ENCODE measurements around the gene CHMP3.
"Not testable (repeated sequence)": the region's sequence is repeated elsewhere in the genome, so short reads cannot be mapped to it uniquely, and the experiment has no call there.

The CHMP3 gene

DNA sequence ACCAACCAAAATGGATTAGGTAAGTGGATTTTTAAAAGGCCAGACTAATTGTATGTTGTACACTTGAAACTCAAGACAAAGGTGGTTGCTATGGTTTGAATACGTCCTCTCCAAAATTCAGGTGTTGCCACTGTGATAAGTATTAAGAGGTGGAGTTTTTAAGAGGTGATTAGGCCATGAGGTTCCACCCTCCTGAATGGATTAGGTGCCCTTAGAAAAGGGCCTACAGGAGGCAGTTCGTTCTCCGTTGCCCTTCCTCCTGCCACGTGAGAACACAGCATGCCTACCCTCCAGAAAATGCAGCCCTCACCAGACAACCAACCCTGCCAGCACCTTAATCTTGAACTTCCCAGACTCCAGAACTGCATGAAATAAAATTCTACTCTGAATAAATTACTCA is 51.2 kb downstream of the CHMP3 start:
- no peak for DNase-seq (ENCODE audit: low read depth in 2 of 2)

- DNase-seq (ENCODE audit: low read depth in 2 of 2), result no peak
These were observed 52.8 kb downstream of the CHMP3 start for GRCh38 chr2:86510436-86510933.

DNA sequence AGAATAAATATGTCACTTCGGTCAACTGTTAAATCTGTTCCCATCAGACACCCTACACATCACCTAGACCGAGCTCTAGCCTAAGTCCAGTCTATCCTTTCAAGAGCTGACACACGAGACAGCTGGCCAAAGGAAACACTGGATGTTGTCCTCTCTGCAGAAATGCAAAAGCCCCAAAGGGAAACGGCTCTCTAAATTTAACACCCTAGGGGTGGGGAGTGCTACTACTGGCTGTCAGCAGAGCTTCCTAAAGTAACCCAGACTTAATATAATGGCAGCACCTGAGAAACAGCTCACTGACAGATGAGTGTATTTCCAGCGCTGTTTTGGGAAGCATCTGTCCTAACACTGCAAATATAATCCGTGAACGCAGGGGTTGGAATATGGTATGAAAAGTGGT is 55.6 kb downstream of the CHMP3 start:
- DNase-seq (ENCODE audit: low read depth in 2 of 2), result no peak

GRCh38 chr2:86500325-86501083 is 62.7 kb downstream of the CHMP3 start:
- DNase-seq (ENCODE audit: low read depth in 2 of 2), result no peak

- DNase-seq (ENCODE audit: low read depth in 2 of 2), result no peak
These were observed 63.9 kb downstream of the CHMP3 start for GRCh38 chr2:86499326-86499725.

GRCh38 chr2:86498468-86499260 is 64.6 kb downstream of the CHMP3 start:
- DNase-seq (ENCODE audit: low read depth in 2 of 2), result no peak

DNA sequence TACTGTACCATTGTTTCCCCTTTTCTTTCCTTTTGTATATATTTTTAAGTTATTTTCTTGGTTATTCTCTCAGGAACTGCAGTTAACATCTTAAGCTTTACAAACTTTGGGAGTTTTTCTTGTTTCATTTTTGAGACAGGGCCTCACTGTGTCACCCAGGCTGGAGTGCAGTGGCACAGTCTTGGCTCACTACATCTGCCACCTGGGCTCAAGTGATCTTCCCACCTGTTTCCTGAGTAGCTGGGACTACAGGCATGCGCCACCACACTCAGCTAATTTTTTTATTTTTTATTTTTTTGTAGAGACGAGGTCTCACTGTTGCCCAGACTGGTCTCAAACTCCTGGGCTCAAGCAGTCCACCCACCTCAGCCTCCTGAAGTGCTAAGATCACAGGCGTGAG is 66.9 kb downstream of the CHMP3 start:
- DNase-seq (ENCODE audit: low read depth in 2 of 2), result not testable (repeated sequence)

GRCh38 chr2:86492048-86492453 is 71.2 kb downstream of the CHMP3 start:
- no peak for DNase-seq (ENCODE audit: low read depth in 2 of 2)

- DNase-seq (ENCODE audit: low read depth in 2 of 2), result no peak
These were observed 72.2 kb downstream of the CHMP3 start for GRCh38 chr2:86491088-86491487.

GRCh38 chr2:86490245-86490644 is 73.0 kb downstream of the CHMP3 start:
- no peak for DNase-seq (ENCODE audit: low read depth in 2 of 2)

- no peak for DNase-seq (ENCODE audit: low read depth in 2 of 2)
These were observed 73.7 kb downstream of the CHMP3 start for GRCh38 chr2:86489542-86489941.

DNA sequence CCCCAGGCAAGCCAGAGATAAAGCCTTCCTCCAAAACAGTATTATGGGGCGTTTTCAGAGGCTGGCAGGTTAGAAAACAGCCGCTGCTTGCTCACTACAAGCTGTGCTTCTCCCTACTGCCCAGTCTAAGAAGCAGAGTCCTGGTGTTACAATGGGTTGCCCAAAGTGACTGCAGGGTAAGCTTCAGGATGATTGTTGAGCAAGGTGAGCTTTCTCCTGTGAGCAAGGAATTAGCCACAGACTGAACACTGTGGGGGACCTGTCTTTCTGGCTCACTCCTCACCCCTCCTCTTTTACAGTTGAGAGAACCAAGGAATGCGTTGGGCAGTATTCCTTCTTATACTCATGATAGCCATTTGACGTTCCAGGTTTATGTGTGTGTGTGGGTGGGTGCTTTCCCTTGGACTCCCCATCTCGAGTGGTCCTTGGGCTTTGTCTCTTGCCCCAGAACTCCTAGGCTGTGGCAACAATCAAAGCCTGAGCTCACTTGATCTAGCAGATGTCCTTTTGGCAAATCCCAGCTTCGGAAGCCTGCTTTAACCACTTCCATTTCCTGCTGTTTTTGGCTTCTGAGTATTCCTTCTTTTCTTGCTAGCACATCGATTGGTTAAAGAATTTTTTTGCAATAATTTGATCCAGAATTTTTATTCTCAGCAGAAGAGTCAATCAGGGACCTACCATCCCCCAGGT is 74.5 kb downstream of the CHMP3 start:
- DNase-seq (ENCODE audit: low read depth in 2 of 2), result no peak

GRCh38 chr2:86487062-86487461 is 76.2 kb downstream of the CHMP3 start:
- no peak for DNase-seq (ENCODE audit: low read depth in 2 of 2)

DNA sequence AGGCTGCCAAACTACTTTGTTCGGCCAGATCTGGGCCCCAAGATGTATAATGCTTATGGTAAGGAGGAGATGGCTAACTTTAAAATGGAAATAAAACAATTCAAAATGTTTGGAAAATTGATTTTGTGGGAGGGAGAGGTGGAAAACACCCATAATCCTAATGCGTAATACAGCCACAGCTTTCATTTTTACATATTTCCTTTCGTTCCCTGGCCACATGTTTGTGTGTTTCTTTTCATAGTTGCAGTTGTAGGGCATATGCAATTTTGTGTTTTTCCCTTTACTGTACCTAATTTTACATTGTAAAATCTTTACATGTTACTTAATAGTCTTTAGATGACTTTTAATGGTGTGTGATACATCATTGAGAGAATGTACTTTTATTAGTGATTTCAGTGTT is 77.4 kb downstream of the CHMP3 start:
- DNase-seq (ENCODE audit: low read depth in 2 of 2), result no peak

- no peak for DNase-seq (ENCODE audit: low read depth in 2 of 2)
These were observed 78.1 kb downstream of the CHMP3 start for GRCh38 chr2:86485103-86485502.

DNA sequence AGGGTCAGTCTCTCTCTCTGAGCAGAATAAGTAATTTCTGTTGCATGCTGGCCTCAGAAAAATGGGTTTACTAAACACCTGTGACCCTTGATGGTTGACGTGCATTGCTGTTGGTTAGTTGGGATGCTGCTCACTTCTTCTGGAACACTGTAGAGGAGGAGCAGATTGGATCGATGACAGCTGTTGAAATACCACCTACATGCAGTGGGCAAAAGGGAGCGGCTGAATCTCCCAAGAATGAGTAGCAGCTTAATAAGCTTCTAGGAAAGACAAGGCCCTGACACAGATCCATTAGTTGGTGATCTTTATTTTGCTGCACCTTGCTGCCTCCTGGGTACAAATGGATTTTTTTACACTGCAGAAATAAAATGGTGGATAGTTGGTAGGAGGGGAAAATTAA is 78.9 kb downstream of the CHMP3 start:
- no peak for DNase-seq (ENCODE audit: low read depth in 2 of 2)

DNA sequence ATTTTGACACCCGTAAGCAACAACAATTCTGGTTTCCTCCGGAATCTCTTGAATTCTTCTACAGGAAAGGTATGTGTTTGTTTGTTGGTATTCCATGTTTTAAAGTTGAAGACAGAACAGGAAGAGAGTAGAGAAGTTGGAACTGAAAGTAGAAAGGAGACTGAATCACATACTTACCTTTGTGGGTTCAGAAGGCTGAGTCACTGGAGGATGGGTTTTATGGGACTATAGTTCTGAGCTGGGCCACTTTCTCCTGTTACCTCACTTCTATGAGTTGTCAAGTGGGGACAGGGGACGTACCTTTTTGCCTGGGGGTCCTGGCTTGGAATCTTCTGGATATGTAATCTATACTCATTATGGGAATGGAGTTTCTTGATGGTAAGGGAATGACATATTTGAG is 81.2 kb downstream of the CHMP3 start:
- no peak for DNase-seq (ENCODE audit: low read depth in 2 of 2)

DNA sequence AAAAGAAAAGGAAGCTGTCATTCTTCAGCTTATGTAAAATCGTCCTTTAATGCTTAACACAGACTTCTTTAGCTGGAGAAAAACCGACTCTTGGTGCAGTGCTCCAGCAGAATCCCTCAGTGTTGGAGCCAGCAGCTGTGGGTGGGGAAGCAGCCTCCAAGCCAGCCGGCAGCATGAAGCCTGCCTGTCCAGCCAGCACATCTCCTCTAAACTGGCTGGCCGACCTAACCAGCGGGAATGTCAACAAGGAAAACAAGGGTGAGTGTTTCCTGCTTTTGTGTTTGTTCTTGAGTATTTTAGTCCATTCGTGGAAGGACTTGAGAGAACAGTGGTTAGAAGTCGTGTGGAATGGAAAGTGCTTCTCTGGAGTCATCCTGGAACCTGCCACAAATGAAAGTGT is 83.1 kb downstream of the CHMP3 start:
- DNase-seq (ENCODE audit: low read depth in 2 of 2), result no peak

DNA sequence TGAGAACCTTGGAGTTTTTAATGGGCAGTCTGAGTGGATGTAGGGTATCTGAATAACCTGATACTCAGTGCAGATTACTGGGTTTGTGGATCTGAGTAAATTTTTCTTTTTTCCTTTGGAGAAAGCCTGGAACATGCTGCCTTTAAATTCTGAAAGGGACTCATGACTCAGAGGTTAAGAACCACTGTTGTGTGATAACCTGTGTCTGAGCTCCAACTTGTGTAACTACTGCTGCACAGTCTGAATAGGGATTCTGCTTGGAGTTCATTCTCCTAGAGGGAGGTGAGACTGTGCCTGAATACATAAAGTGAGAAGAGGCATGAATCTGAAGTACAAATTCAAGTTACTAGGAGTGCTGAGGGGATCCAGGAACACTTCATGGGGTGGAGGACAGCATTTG is 85.9 kb downstream of the CHMP3 start:
- no peak for DNase-seq (ENCODE audit: low read depth in 2 of 2)

DNA sequence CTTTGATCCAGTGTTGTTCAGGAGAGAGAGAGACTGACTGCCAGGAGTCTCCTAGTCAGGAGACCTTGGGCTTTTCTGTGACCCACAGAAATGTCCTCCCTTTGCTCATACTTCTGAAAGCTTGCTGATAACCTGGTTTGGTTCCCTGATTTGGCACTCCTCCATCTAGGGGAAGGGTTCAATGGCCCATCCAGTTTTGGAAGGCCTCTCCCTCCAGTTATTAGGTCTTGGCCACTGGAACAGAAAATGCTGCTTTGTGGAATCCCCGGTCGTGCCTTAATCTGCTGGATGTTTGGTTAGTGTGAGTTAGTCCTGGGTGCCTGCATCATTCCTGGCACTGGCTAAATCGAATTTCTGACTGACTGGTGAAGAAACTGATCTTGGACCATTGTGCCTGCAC is 86.3 kb downstream of the CHMP3 start:
- DNase-seq (ENCODE audit: low read depth in 2 of 2), result no peak

DNA sequence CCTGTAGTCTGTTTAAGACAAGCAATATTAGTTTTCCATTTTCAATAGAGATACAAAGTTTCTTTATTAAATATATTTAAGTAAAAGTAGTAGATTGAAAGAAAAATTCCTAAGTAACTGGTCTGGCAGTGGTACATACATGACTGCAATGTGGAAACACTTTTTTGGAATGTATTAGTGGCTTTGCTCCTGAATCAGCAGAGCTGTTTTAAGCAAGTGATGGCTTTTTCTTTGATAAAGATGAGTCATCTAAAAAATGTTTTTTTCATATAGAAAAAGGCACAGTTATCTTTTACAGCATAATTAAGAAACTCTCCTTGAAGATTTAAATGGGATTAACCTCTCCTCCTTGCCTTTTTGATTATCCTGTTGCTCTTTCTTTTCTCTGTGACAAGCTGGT is 87.2 kb downstream of the CHMP3 start:
- no peak for DNase-seq (ENCODE audit: low read depth in 2 of 2)

DNA sequence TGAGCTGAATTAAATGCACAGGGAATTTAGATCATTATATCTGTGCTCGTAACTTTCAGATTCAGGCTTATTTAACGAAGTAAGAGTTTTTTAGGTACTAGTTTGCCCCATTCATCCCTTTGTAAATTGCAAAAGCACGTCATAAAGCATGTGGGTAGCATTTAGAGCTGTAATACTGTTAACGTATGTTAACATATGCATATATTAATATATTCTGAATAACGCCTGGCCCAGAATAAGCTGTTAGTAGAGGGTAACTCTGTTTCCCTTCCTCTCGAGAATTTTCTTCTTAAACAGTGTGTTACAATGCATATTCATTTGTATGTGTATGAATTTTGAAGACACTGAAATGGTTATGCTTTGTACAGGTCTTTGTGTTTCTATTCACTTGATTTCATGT is 91.6 kb downstream of the CHMP3 start:
- DNase-seq (ENCODE audit: low read depth in 2 of 2), result no peak

- DNase-seq (ENCODE audit: low read depth in 2 of 2), result no peak
These were observed 92.4 kb downstream of the CHMP3 start for GRCh38 chr2:86470890-86471289.

Measured in stimulated activated CD8-positive, alpha-beta memory T cell treated with anti-CD3 and anti-CD28 coated beads, Interleukin-7, amount 100 ng/mL, for 1 hour (primary cell).